HG02571 (cell line): ENCODE results near the gene CORO2B.

Experiments used
- ATAC-seq: cut with Tn5 transposase; IDR thresholded peaks from one replicate; pipeline ENCODE4 v1.9.1; 2021; ENCODE audit warnings: mild to moderate bottlenecking, moderate library complexity; ENCODE audit not compliant: unreplicated experiment

CORO2B gene

DNA sequence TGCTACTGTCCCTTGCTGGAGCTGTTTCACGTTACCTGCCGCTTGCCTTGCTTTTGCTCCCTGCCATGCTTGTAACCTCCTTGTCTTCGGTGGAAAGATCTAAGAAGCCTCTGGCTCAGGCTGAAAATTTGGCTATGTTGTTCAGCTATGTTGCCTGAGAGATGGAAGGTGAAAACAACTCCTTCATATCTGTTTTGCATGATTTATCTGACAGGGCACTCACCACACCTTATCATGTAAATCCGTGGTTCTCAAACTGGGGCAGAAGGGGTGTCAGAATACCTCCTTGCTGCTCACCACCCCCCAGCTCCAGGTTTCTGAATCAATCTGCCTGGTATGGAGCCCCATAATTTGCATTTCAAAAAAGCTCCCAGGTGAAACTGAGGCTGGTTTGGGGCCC lies 6.5 kb upstream of the CORO2B start:
- ATAC-seq: no peak

DNA sequence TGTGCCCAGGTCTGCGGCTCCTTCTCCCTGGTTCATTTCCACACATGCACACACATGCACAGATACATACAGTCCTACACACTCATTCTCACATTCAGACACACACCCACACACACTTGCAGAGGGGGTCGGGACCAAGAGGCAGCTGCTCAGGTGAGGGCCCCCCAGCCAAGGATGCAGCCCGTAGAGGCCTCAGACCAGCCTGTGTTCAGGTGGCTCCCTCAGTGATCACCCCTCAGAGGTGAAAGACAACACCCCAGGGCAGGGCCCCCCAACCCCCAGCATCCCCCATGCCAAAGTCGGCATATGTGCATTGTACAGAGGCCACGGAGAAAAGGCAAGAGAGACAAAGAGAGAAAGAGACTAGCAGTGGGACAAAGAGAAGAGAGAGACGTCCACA lies 5.9 kb upstream of the CORO2B start:
- no peak for ATAC-seq

DNA sequence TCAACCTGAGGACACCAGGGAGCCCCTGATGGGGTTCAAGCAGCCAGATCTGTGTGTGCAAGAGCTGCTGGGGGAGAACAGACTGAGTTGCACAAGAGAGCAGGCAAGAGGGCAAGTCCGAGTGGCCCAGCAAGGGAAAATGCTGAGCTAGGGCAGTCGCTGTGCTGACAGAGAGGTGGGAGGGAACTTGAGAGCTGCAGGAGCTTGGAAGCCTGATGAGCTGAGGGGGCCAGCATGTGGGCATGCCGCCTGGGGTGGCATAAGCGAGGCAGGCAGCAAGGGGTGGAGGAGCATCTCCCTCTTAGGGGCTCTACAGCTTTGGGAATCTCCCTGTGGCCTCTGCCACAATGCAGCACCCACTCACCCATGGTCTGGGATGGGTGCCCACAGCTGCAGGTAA lies 4.7 kb upstream of the CORO2B start:
- ATAC-seq: no peak

DNA sequence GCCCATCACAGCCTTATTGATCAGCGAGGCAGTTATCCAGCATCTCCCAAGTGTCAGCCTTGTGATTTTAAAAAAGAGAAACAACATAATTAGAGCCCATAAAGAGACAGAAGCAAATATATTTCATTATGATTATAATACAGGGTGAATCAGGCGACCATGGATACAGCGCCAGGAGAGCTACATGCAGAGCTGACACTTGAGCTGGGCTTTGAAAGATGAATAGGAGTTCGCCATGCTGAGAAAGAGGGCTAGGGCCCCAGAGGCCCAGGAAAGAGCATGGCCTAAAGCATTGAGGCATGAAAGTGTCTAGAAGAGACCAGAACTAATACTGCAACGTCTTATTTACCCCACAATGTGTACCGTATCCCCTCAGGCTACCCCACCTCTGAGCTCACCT lies 4.2 kb upstream of the CORO2B start:
- ATAC-seq: no peak

DNA sequence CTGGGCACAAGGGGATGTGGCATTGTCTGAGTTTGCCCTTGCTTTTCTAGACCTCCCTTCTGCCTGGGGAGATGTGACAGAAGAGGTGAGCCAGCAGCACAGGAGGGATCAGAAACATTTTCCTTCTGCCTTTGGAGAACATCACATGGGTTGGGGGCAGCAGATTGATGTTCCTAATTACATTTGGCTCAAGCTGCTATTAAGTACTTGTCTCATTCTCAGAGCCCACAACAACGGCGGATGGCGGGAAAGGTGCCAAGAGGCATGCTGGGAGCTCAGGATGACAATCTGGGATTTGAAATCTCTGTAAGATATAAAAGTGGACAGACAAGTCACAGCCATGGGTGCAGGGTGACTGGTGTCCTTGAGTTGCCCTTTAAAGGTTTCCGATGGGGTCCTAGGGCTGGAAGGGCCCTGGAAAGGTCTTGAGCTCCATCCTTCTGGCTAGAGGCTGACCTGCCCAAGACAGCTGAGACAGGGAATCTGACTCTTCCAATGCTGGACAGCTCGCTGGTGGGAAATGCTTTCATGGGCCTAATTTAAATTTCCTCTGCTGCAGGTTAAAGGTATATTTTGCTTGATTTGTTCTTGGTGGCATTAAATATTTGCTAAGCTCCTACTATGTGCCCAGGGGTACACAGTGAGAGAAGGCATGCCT lies 2.4 kb upstream of the CORO2B start:
- ATAC-seq: no peak

DNA sequence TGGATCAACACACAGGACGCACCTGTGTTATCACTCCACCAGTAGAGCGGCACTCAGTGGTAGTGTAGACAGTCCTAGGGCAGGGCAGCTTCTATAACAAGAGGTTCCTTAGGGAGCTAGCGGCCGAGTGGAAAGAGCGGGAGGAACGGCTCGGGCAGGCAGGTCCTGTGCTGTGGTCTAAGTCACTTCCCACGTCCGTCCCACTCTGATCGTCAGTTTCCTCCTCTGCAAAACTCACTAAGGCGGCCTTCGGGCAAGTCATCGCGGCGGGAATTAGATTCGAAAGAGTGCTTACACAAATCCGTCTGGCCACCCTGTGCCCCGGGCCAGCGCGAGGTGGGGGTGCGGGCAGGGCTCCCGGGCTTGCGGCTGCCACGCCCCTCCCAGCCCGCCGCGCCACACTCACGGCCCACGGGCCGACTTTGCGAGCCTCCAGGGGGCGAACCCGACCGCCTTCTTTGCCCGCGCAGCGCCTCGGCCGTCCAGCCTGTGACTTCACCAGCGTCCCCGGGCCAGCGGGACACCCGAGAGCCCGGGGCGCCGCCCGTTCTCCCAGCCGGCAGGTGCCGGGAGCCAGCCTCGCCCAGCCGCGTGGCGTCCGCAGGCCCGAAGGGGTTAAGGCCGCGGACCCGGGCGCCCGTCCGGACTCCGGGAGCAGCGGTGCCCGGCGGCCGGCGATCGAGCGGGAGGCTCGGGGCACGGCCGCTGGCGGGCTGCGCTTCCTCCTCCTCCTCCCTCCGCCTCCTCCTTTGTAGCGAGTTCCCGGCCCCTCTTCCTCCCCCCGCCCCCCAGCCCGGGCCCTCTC lies 416 bp upstream of the CORO2B start:
- no peak for ATAC-seq

DNA sequence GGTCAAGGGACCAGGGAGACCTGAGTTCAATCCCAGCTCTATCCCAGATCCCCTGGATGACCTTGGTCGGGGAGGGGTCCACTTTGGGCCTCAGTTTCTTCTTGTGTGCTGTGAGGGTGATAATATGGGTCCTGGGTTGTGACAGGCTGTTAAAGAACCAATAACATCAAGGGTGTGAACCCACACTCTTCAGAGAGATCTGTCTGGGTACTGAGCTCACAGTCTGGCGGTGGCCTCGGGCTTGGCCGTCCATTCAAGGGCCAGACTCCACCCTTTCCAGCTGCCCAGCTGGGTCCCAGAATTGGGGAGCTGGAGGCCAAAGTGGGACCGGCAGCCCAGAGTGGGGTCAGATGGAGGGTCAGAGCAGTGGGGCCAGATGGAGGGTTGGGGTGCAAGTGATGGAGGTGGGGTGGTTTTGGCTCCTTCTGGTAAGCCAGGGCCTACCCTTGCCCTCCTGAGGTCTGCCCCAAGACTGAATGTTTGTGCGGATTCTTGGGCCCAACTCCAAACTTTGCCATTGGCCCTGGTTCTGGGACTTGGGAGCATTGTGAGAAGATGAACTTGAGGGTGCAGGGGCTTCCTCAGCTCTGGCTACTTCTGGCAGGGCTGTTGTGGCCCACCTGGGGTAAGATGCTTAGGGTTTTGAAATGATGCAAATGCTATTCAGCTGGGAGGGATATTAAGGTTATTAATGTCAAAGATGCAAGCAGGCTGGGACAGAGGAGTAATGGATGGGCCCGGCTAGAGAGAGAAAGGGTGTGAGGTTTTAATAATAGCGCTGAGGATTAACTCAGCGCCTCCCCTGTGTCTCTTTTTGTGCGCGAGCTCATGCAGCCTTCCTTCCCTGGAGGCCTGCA lies 1.5 kb downstream of the CORO2B start:
- no peak for ATAC-seq

DNA sequence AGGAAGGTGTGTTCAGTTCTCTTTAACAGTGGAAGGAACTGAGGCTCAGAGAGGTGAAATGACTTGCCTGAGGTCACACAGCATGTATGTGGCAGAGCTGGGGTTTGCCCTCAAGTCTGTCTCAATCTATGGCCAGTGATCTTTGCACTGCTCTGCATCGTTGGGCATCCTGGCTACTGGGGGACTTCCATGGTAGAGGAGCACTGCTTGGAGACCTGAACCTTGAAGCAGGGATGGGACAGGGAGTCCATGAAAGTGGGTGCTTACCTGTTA lies 2.0 kb downstream of the CORO2B start:
- no peak for ATAC-seq

DNA sequence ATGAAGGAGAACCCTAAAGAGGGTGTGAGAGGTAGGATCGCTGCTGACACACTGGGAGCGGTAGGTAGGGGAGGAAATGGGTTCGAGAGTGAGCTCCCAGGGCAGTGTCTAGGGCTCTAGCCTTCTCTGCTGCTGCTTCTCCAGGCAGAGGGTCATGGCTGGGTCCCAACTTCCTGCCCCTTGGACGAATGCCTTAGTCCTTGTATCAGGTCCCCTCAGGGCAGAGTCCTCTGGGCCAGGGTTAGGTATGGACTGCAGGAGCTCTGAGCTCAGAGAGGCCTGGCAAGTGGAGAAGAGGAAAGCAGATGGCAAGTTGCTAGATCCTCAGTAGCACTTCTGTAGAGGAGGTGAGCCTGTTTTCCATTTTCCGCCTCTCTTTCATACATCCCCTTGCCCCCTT lies 2.9 kb downstream of the CORO2B start:
- no peak for ATAC-seq

DNA sequence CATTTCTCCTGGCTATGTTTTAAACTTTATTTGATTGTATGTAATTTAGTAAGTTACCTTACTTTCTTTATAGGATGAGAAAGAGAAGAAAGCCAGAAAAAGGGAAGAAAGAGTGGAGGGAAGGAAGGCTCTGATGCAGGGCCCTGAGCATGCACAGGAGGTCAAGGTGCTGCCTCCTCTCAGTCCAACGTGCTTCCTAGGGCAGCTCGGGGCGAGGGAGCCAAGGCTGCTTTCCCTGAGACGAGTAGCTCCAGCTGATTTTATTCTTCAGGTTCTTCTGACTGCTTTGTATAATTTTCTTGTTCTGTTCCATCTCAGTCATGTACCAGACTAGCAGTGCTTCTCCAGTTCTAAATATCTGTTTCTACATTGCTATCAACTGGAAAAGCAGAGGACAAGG lies 3.4 kb downstream of the CORO2B start:
- ATAC-seq: no peak

DNA sequence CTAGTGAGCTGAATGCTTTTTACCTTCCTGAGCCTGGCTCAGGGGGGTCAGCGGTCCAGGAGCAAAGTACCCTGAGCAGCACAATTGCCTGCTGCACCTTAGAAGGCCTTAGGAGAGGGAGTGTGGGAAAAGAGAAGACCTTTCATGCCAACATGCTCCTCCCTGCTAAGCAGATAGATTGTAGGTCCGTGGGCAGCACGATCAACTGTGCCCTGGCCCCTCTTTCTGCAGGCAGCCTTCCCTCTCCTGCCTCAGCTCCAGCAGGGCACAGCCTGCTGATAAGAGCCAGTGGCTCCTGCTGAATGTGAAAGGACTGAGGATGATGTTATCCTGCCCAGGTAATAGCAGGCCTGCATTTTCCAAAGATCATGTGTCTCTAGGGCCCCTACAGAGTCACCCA lies 4.1 kb downstream of the CORO2B start:
- no peak for ATAC-seq

DNA sequence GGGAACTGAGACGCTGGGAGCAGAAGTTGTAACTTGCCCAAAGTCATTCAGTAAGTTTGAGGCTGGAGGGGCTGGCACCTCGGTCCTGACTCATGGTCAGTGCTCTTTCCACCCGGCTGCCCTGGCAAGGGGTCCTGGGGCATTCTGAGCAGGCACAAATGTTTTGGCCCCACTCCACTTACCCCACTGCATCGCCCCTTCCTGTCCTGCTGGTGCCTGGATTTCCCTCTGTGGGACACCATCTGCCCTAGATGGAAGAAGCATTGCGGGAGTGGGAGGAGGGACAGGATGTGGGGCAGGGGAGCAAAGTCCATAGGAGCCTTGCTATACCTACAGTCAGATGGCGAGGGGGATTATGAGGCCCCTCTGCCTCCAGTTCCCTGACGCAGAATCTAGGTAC lies 4.5 kb downstream of the CORO2B start:
- no peak for ATAC-seq

DNA sequence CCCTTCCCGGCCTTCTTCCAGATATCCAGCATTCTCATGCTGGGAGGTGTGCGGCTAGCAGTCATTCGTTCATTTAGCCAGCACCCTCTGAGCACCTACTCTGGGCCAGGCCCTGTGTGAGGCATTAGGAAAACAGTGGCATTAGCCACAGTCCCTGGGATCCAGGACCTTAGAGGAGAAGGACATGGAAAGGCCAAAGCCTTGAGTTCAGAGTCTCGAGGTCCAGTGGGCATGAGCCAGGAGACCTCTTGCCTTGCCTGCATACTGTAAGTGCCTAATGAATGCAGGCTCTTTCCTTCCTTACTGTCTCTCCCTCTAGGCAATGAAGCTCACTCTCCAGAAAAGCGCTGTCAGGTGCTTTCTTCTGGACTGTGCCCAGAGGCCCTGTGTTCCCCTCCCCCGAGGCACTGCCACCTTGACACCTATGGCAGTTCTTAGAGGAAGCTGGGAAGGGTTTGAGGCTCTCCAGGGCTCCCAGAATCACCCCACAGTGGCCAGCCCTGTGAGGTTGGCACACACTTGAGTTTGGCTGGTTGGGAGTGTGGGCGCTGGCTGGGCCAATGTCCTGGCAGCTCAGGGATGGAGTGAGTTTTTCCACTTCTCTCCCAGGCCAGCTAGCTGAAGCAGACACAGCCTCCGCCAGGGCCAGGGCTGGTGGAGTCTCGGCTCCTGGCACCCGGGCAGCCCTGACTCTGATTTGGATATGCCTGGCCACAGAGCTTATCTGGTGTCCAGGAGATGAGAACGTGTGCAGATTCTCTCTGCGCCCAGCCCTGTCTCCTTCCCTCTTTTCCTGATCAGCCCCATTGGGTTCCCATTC lies 5.4 kb downstream of the CORO2B start:
- no peak for ATAC-seq

DNA sequence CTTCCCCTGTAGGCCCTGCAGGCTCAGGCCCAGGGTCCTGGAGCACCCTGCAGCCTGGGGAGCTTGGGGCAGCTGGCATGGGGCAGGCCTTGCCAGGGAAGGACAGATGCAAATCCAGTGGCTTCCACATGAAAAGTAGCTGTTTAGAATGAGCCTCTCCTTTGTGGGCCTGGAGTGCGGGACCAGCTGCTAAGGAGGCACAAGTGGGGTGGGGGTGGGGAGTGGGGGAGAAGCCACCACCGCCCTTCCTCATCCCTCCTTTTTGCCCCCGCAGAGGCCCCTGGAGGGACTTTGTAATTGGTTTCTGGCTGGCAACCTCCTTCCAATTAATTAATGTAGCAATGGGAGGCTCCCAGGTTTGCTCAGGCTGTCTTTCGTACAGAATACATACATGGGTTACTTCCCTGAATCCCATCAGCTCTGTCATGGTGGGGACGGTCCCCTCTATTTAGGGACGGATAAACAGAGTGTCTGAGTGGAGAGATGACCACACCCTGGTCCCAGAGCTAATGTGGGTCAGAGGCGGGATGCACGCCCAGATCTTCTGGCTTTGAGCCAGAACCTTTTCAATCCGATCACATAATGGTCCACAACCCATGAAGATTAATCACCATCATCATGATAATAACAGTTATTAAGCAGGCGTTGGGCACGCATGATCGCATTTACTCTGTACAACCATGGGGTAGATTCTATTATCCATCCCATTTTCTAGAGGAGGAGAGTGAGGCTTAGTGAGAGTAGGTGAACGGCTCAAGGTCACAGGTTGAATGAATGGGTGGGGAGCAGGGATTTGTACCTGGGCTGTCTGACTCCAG lies 6.2 kb downstream of the CORO2B start:
- ATAC-seq: no peak

DNA sequence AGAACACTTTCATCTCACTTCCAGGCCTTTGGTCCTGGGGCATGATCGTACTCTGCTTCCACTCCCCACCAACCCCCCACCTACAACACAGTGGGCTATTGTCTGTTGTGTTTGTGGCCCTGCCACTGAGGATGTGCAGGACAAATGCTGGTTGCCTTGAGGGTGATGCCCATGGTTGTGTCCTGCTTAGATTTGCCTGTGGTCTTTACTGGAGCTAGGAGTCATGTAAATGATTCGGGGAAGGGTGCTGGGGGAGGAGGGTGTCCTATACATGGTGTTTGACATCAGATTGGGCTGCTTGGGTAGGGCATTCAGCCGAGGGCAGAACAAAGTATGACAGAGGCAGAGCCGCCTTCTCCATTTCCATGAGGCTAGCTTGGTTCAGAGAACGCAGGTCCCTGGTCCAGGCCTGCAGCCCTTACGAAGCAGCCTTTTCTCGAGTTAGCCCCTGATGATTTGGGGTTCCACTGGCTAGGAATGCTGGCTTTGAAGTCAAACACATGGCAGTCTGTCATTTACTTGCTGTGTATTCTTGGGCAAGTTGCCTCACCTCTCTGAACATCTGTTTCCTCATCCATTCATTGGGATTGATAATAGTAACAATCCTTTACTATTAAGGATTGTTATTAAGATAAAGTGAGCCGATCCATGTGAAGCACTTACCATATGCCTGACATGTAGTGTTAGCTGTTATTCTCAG lies 6.9 kb downstream of the CORO2B start:
- no peak for ATAC-seq

DNA sequence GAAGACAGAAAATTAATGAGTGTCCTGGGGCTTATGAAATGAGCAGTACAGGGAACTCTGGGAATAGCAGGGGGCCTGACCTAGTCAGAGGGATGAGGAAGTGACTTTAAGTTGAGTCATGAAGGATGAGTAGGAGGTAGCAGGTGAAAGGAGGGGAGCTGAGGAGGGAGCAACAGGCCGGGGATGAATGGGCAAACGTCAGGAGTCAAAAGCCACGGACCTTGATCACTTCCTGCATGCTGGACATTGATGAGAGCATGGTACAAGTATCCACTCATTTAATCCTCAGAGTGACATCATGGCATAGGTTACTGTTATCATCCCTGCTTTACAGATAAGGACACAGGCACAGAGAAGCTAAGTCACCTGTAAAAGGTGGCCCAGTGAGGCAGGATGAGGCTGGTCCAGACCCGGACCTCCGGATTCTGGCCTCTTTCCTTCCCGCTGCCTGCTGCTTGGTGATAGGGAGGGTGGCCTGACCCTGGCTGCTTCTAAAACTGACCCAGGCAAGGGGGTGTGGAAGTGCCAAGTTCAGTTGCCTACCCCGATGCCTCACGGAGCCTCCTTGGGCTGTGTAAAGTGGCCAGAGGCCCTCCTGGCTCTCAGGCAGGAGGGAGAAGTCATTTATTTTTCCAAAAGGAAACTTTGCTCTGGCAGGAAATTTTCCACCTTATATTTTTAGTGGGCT lies 7.6 kb downstream of the CORO2B start:
- ATAC-seq: no peak

DNA sequence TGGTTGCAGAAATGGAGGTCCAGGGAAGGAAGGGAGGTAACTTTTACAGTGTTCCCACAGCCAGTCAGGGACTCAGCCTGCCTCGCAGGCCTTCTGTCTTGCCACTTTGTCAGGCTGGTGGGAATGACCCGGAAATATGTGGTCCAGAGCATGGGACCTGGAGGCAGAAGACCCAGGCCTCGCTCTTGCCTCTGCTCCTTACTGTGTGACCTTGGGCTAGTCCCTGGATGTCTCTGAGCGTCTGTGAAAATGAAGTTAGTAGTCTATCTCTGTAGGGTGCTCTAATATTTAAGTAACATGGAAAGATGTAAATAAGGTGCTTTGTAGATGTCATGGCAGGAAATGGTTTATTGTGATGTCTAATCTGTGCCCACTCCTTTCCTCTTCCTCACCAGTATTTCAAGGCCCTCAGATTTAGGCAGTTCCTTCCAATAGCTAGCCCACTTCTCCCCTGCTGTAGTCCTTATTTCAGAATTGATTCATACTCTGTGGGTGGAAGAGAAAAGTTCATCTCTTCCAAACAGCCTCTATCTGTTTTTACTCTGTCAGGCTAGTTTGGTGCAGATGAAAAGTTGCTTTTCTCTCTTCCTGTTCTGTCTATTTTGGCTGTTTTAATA lies 9.1 kb downstream of the CORO2B start:
- no peak for ATAC-seq

DNA sequence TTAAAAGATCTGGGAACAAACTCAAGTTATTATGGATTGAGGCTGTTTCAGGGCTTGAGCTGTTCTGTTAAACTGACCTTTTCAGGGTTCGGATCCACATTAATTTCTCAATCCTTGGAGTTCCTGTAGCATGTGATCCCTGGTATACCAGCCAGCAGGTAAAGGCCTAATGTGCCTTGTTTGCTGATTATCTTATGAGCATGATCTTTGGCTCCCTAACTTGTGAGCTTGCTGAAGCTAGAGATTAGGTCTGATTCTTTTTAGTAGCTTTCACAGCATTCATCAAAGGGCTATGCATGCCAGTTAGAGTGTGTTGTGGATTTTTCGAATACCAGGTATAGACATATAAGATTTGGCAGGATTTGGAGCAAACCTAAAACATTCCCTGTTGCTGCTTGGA lies 10.3 kb downstream of the CORO2B start:
- no peak for ATAC-seq
